GM21423 (cell line): ENCODE measurements around the gene RPS16.

ENCODE experiments used
- ATAC-seq: cut with Tn5 transposase; IDR thresholded peaks from one replicate; pipeline ENCODE4 v1.9.1; 2021; ENCODE audit warnings: mild to moderate bottlenecking, moderate library complexity; ENCODE audit not compliant: unreplicated experiment

RPS16 gene

GRCh38 chr19:39449116-39449797, 13.5 kb upstream of the RPS16 start:
- no peak for ATAC-seq

DNA sequence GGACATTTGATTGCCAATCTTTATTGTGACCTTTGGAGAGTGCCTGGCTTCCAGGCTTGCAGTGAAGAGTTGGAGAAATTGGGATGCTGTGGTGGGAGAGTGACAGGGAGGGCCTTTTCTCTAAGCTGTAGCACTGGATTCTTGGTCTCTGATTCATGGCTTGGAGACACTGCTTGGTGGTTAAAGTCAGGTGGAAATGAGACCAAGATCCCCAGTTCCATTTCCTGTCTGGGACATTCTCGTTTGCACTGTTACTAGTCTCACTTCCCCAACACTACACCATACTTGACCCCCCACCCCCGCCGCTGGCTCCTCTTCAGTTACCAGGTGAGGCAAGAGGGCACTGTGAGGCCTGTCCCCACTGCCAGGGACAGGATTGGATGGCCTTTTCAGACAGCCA, 12.5 kb upstream of the RPS16 start:
- no peak for ATAC-seq

DNA sequence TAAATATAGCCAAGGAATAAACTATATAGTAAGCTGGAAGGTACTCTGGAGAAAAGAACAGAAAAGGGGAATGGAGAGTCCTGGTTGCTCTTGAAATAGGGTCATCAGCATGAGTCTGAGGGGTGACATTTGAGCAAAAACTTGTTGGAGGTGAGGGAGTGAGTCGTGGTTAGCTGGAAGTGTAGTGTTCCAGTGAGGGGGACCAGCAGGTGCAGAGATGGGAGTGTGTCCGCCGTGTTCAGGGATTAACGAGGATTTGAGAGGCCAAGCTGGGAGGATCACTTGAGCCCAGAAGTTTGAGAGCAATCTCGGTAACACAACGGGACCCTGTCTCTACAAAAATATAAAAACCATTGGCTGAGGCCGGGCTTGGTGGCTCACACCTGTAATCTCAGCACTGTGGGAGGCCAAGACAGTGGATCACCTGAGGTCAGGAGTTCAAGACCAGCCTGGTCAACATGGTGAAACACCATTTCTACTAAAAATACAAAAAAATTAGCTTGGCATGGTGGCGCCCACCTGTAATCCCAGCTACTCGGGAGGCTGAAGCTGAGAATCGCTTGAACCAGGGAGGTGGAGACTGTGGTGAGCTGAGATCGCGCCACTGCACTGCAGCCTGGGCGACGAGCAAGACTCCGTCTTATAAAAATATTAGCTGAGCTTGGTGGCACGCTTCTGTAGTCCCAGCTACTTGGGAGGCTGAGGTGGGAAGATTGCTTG, 10.8 kb upstream of the RPS16 start:
- ATAC-seq = no peak

GRCh38 chr19:39445196-39446111, 9.7 kb upstream of the RPS16 start, which contains the start of gene SUPT5H:
SUPT5H (plus strand) TSS chr19:39445582; CDS start chr19:39445891, 309 bp downstream.
- ATAC-seq = peak; percentile 88

GRCh38 chr19:39444598-39445195, 8.9 kb upstream of the RPS16 start:
- no peak for ATAC-seq

DNA sequence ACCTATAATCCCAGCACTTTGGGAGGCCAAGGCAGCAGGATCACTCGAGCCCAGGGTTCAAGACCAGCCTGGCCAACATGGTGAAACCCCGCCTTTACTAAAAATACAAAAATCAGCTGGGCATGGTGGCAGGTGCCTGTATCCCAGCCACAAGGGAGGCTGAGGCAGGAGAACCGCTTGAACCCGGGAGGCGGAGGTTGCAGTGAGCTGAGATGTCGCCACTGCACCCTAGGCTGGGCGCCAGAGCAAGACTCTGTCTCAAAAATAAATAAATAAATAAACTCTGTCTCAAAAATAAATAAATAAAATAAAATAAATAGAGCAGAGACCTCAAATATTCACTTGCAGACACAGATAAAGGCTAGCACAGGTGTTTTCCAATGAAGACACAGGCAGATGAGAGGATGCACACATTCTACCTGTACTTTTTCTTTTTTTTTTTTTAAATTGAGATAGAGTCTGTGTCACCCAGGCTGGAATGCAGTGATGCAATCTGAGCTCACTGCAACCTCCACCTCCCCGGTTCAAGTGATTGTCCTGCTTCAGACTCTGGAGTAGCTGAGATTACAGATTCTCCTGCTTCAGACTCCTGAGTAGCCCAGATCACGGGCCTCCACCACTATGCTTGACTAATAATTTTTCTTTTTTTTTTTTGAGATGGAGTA, 2.7 kb upstream of the RPS16 start:
- no peak for ATAC-seq

DNA sequence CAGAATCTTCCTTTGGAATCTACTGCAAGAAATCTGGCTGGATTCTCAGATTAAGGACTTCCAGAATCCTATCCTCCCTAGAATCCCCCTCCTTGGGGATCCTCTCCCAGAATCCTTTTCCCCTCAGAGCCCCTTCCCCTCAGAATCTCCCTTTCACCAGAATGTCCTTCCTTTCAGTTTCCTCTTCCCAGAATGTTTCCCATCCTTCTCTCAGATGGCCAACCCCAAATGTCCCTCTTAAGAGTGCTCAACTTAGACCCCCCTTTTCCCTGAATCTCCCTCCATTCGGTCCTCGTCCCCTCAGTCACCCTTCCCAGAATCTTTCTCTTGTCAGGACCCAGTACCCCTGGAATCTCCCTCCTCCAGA, 584 bp upstream of the RPS16 start:
- ATAC-seq = no peak

DNA sequence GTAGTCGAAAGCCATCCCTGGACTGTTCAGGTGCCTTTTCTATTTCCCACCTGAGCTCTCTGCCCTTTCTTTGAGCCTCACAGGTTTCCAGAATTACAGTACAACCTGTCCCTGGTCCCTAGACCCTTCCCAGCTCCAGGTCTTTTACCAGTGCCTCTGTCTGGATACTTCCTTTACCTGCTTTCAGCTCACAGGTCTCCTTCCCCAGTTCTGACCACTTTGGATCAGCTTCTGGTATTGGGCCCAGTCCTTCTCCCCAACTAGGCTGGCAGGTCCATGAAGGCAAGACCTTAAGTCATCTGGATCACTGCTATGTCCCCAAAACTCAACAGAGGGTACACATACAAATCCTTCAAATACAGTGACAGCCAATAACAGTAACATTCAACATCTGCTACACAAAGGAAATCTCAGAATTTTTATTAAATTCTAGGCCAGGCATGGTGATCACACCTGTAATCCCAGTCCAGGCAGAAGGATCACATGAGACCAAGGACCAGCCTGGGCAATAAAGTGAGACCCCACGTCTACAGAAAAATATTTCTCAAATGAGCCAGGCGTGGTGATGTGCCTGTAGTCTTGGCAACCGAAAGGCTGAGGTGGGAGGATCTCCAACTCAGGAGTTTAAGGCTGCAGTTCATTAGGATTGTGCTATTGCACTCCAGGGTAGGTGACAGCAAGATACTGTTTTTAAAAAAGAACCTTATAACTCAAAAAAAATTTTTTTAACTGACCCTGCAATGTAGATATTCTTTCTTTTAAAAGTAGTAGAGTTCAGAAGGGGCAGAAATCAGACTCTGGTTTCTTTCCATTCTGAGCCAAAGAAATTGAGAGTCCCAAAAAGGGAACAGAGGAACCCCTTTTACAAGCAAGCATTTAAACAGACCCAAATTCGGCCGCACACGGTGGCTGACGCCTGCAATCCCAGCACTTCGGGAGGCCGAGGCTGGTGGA, 1.3 kb downstream of the RPS16 start:
- ATAC-seq = no peak

- no peak for ATAC-seq
Observed at GRCh38 chr19:39433480-39434079, 2.2 kb downstream of the RPS16 start.

DNA sequence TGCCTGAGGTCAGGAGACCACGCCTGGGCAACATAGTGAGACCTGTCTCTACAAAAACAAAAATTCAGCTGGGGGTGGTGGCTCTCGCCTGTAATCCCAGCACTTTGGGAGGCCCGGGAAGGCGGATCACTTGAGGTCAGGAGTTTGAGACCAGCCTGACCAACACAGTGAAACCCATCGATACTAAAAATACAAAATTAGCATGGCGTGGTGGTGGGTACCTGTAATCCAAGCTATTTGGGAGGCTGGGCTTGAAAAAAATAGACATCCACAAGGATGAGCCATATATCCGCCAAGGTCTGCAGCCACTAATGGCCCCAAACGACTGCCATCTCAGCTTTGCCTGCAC, 3.1 kb downstream of the RPS16 start:
- no peak for ATAC-seq

DNA sequence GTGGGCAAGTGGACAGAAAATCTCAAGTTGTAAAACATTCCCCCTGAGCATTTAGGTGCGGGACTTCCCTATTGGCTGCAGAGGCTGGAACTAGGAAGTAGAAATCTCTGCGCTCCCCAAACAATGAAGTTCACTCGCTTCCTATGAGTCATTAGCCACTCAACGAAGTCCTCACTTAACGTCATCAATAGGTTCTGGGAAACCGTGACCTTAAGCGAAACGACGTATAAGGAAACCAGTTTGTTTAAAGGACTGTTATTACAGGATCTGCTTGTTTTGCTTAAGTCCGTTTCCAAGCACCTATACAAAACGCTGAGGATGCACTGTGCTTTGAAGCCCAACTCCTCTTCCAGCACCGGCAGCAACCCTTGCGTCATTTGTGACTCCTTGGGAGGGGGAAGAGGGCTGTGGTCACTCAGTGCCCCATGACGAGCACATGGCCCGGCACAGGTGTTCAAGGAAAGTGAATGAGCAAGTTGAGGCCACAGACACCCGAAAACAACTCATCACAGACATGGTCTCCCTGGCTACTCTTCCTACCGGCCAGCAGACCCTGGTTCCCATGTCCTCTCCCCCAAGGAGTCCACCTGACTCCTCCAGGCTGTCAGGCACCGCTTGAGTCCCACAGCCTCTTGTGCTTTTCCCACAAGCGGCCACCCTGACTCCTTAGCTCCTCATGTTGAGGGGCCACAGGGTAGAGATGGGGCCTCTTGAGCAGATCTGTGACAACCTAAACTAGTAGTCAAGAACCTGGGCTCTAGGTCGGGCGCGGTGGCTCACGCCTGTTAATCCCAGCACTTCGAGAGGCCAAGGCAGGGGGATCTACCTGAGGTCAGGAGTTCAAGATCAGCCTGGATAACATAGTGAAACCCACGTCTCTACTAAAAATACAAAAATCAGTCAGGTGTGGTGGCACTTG, 4.8 kb downstream of the RPS16 start:
- ATAC-seq = no peak

DNA sequence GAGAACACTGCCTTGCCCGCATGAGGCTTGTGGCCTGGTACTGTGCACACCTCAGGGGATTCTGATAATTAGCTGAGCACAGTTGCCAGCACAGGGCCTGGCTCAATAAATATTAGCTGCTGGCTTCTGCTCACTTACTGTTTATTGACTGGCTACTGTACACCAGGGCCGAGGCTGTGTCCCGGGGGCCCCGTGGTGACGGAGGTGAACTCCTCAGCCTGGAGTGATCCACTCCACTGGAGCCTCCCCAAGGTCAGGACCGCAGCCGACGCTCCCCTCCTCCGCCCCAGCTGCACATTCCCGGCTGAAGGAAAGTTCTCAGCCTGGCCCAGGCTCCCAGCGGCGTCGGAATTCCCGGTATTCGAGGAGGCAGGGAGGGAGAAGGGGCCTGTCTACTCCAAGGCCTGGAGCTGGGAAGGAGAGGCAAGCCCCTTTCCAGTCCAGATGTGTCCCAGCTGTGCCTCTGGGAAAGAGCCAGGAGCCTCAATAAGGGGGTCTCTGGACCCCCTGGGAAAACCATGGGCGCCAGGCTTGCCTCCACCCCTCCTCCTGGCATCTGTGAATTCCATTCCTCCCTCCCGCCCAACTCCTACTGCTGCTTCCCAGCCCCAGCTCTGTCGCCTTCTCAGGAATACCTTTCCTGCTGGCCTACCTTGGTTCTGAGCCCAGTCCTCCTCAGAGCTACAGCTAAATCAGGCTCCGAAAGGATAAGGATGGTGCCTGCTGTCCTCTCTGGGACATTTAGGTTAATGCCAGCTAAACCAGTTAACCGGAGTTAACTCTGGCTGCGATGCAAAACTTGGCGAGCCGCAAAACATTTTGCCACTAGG, 7.3 kb downstream of the RPS16 start:
- no peak for ATAC-seq

DNA sequence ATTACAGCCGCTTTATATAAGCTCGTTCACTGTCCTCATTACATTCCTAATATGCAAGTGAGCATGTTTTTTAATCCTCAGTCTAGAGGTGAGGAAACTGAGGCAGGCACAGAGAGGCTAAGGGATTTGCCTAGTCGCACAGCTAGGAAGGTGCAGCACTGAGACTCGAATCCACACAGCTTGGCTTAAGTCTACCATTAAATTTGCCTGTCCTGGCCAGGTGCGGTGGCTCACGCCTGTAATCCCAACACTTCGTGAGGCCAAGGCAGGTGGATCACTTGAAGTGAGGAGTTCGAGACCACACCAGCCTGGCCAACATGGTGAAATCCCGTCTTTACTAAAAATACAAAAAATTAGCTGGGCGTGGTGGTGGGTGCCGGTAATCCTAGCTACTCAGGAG, 8.0 kb downstream of the RPS16 start:
- ATAC-seq = no peak

DNA sequence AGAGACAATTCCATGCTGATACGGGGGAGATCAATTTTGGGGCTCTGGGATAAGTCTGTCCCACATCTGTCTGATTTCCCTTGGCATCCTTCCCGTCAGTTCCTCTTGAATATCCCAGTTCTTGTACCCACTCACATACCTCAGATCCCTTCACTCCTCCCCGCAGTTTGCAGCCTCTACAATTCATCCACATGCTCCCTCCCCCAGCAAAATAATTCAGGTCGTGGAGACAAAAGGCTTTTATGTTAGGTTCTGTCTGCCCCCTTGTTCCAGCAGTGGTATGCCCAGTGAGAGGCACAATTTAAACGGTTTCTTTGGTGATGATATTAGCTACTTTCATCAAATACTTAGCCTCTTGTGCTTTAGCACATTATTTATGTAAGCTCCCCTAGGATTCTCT, 9.6 kb downstream of the RPS16 start:
- ATAC-seq = no peak

- ATAC-seq = no peak
Observed at GRCh38 chr19:39425744-39426143, 10.0 kb downstream of the RPS16 start.

DNA sequence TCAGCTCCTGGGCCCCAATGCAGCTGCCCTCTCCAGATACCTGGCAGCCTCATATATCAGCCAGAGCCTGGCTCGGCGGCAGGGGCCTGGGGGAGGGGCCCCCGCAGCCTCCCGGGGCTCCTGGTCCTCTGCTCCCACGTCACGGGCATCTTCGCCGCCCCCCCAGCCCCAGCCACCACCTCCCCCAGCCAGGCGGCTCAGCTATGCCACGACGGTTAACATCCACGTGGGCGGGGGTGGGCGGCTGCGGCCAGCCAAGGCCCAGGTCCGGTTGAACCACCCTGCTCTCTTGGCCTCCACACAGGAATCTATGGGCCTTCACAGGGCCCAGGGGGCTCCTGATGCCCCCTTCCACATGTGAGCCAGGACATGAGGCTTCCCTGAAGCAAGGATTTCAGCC, 10.8 kb downstream of the RPS16 start:
- no peak for ATAC-seq
